Endodermal cell (in vitro differentiated cells): ENCODE measurements around the gene TMEM132A. TPM values are rescaled to one million over a fixed set of nuclear protein-coding genes. Genes with fewer than 3 reads are reported as not detected.
A peak's percentile ranks its signal among the peaks of the same experiment; 100 is the strongest.

Experiments used
- DNase-seq: peaks from one replicate; pipeline ENCODE4 v3.0.0-alpha.2; 2017
- H3K27ac ChIP-seq: 2 replicates; pipeline ENCODE4 v1.5.1; 2013; ENCODE audit warnings: mild to moderate bottlenecking, low read depth, low read length, moderate library complexity
- H3K27me3 ChIP-seq: 2 replicates; pipeline ENCODE4 v1.6.1; 2013; ENCODE audit warnings: mild to moderate bottlenecking, low read length, moderate library complexity; ENCODE audit not compliant: insufficient read depth, control insufficient read depth, poor library complexity, severe bottlenecking
- H3K36me3 ChIP-seq: 2 replicates; pipeline ENCODE4 v1.7.0; 2013; ENCODE audit warnings: mild to moderate bottlenecking, low read length, moderate library complexity; ENCODE audit not compliant: control insufficient read depth, insufficient read depth
- H3K4me1 ChIP-seq: one replicate; pipeline ENCODE4 v1.7.0; 2013; ENCODE audit warnings: low read length; ENCODE audit not compliant: control insufficient read depth, insufficient read depth
- H3K4me3 ChIP-seq: 2 replicates; pipeline ENCODE4 v1.5.1; 2013; ENCODE audit warnings: mild to moderate bottlenecking, low read length, moderate library complexity
- H3K9ac ChIP-seq: 2 replicates; pipeline ENCODE4 v1.6.1; 2013; ENCODE audit warnings: mild to moderate bottlenecking, low read length, moderate library complexity; ENCODE audit not compliant: poor library complexity, severe bottlenecking; ENCODE audit errors: extremely low read depth
- H3K9me3 ChIP-seq: 2 replicates; pipeline ENCODE4 v1.6.1; 2013; ENCODE audit warnings: mild to moderate bottlenecking, low read length, moderate library complexity; ENCODE audit not compliant: control insufficient read depth
- H3K27ac Mint-ChIP-seq: 2 replicates; pipeline ENCODE4 v1.8.0; 2020; ENCODE audit warnings: mixed read lengths
- H3K27me3 Mint-ChIP-seq: 2 replicates; pipeline ENCODE4 v1.8.0; 2021; ENCODE audit warnings: mild to moderate bottlenecking, mixed read lengths; ENCODE audit not compliant: insufficient read depth
- H3K36me3 Mint-ChIP-seq: 2 replicates; pipeline ENCODE4 v1.8.0; 2020; ENCODE audit warnings: low read depth, mixed read lengths
- H3K4me1 Mint-ChIP-seq: 2 replicates; pipeline ENCODE4 v1.8.0; 2020; ENCODE audit warnings: mixed read lengths
- H3K4me3 Mint-ChIP-seq: 2 replicates; pipeline ENCODE4 v1.8.0; 2020; ENCODE audit warnings: mild to moderate bottlenecking, moderate library complexity, mixed read lengths
- H3K9me3 Mint-ChIP-seq: 2 replicates; pipeline ENCODE4 v1.8.0; 2020; ENCODE audit warnings: mild to moderate bottlenecking, mixed read lengths
- CTCF ChIP-seq: fragments of 200-600 bp; sonication (generic); conservative IDR thresholded peaks from 2 replicates; pipeline ENCODE4 v1.5.0; 2021; ENCODE audit warnings: antibody characterized with exemption, mild to moderate bottlenecking
- WGBS, 2 experiments: methylation state at CpG; one replicate each; pipeline versions ENCODE4 v1.1.5 to v1.1.7; 2013; ENCODE audit warnings: missing lambda C conversion rate in 2 of 2, mixed read lengths in 1 of 2; ENCODE audit not compliant: insufficient coverage in 1 of 2, insufficient read length in 1 of 2; 5-methylcytosine and 5-hydroxymethylcytosine counted together
- total RNA-seq, 2 donors: library from RNA; stranded (reverse); fragmentation: NEBNext Ultra II Directional in 1 of 2; extraction: Animal tissue kit (Norgen Biotek cat#: 25700) in 1 of 2; gene quantifications; 2 replicates in 1 of 2; 3 replicates in 1 of 2; pipeline ENCODE4 v1.2.1, GENCODE V29; 2021

TMEM132A gene
- total RNA-seq, 2 donors from 2014 or later: 135 to 140 TPM

- no peak overlapping the region for H3K9ac ChIP-seq
Measured at GRCh38 chr11:60900673-60901404, 23.4 kb upstream of the TMEM132A start.

GRCh38 chr11:60902625-60903024, 21.6 kb upstream of the TMEM132A start:
- Histone ChIP-seq H3K36me3 (peaks cover 59% of the 10 kb centered on the region), H3K9ac (no peak overlapping the region), H3K27ac (no peak overlapping the region), H3K27me3 (no peaks in the 10 kb centered on the region), H3K4me3 (no peak overlapping the region), H3K9me3 (no peaks in the 10 kb centered on the region), H3K4me1 (peaks cover 6% of the 10 kb centered on the region)
- 85 to 96% methylated on average over 4 to 11 of the region's 11 CpGs for WGBS, 2 experiments
- Mint-ChIP-seq H3K27me3 (peaks cover under 1% of the 10 kb centered on the region), H3K27ac (no peak overlapping the region), H3K36me3 (peaks cover 41% of the 10 kb centered on the region), H3K4me1 (peaks cover 14% of the 10 kb centered on the region), H3K9me3 (no peaks in the 10 kb centered on the region), H3K4me3 (no peak overlapping the region)
- DNase-seq: peak; percentile 26
- TF ChIP-seq CTCF: no peak

More at GRCh38 chr11:60900673-60901404, 23.4 kb upstream of the TMEM132A start:
- Histone ChIP-seq H3K27ac (no peak overlapping the region), H3K9me3 (no peaks in the 10 kb centered on the region), H3K4me3 (no peak overlapping the region), H3K27me3 (no peaks in the 10 kb centered on the region), H3K36me3 (peaks cover 76% of the 10 kb centered on the region), H3K4me1 (peaks cover 6% of the 10 kb centered on the region)
- Mint-ChIP-seq H3K27ac (no peak overlapping the region), H3K27me3 (no peaks in the 10 kb centered on the region), H3K9me3 (no peaks in the 10 kb centered on the region), H3K4me1 (peaks cover 9% of the 10 kb centered on the region), H3K36me3 (peaks cover 56% of the 10 kb centered on the region), H3K4me3 (no peak overlapping the region)
- no peak for TF ChIP-seq CTCF
- peak; percentile 35 for DNase-seq
- 90 to 100% methylated on average over 4 to 13 of the region's 13 CpGs for WGBS, 2 experiments

- Histone ChIP-seq H3K4me3 (peak overlapping the region; percentile 90), H3K36me3 (peaks cover 40% of the 10 kb centered on the region), H3K9ac (no peak overlapping the region), H3K27me3 (peaks cover 20% of the 10 kb centered on the region), H3K9me3 (no peaks in the 10 kb centered on the region), H3K27ac (no peak overlapping the region), H3K4me1 (peaks cover 6% of the 10 kb centered on the region)
- 69 to 73% methylated on average over 4 to 6 of the region's 6 CpGs for WGBS, 2 experiments
- H3K27me3 Mint-ChIP-seq: peaks cover 23% of the 10 kb centered on the region
- peak overlapping the region; percentile 77 for H3K4me3 Mint-ChIP-seq
- peaks cover 14% of the 10 kb centered on the region for H3K4me1 Mint-ChIP-seq
- peaks cover 22% of the 10 kb centered on the region for H3K36me3 Mint-ChIP-seq
- no peak for DNase-seq
- H3K9me3 Mint-ChIP-seq: no peaks in the 10 kb centered on the region
- TF ChIP-seq CTCF: no peak
- peak overlapping the region; percentile 96 for H3K27ac Mint-ChIP-seq
Measured at GRCh38 chr11:60905047-60905446, 19.2 kb upstream of the TMEM132A start.
